Upper lobe of left lung (tissue), 6 donors: ENCODE results near the gene ITPRIP. TPM values are rescaled to one million over a fixed set of nuclear protein-coding genes. Genes with fewer than 3 reads are reported as not detected.

Source experiments
- ATAC-seq, 2 donors: fragments of 200-7000 bp; cut with Tn5 transposase; one replicate each; pipeline ENCODE4 v1.9.1; 2022; ENCODE audit warnings: mild to moderate bottlenecking in 2 of 2, moderate library complexity in 2 of 2; ENCODE audit not compliant: low FRiP score in 2 of 2
- DNase-seq, 2 donors: peaks; one replicate each; pipeline ENCODE4 v3.0.0-alpha.2; 2019 to 2020
- H3K27ac ChIP-seq, 4 donors: fragments of 200-600 bp; sonication (generic); one replicate each; pipeline ENCODE4 v1.5.1; 2016 to 2019
- H3K27me3 ChIP-seq, 4 donors: fragments of 200-600 bp; sonication (generic); one replicate each; pipeline ENCODE4 v1.5.1; 2017 to 2019
- H3K36me3 ChIP-seq, 4 donors: fragments of 200-600 bp; sonication (generic); one replicate each; pipeline ENCODE4 v1.5.1; 2016 to 2019
- H3K4me1 ChIP-seq, 4 donors: fragments of 200-600 bp; sonication (generic); one replicate each; pipeline ENCODE4 v1.5.1; 2018 to 2019
- H3K4me3 ChIP-seq, 4 donors: fragments of 200-600 bp; sonication (generic); one replicate each; pipeline ENCODE4 v1.5.1; 2017 to 2019; ENCODE audit warnings: mild to moderate bottlenecking in 2 of 4, moderate library complexity in 1 of 4
- H3K9me3 ChIP-seq, 4 donors: fragments of 200-600 bp; sonication (generic); one replicate each; pipeline ENCODE4 v1.5.1; 2018 to 2019
- EP300 ChIP-seq, 4 donors: sonication (generic); formaldehyde crosslinking; IDR thresholded peaks; one replicate each; pipeline ENCODE4 v1.5.1; 2017; ENCODE audit warnings: antibody characterized with exemption in 4 of 4, control low read depth in 2 of 4
- POLR2A ChIP-seq, 4 donors: fragments of 450-650 bp; IDR thresholded peaks; one replicate each; pipeline ENCODE4 v1.5.1; 2016 to 2017; ENCODE audit warnings: antibody characterized with exemption in 4 of 4, mild to moderate bottlenecking in 2 of 4
- POLR2AphosphoS5 ChIP-seq, 2 donors: sonication (generic); formaldehyde crosslinking; IDR thresholded peaks; one replicate each; pipeline ENCODE4 v1.5.1; 2017; ENCODE audit warnings: antibody characterized with exemption in 2 of 2
- WGBS, 2 donors: methylation state at CpG; one replicate each; pipeline ENCODE4 v1.1.5; 2017 to 2018; 5-methylcytosine and 5-hydroxymethylcytosine counted together
- total RNA-seq, 6 donors: library from RNA; depleted of rRNA in 4 of 6; stranded (reverse); fragments of >200 nt in 4 of 6; gene quantifications; one replicate each; pipeline versions ENCODE4 v1.1.0 to v1.2.1, GENCODE V29; 2016 to 2021
- TF ChIP-seq, protein P1 (sequence below), 6 experiments: fragments of 450-650 bp in 4 of 6; fragments of 200-600 bp in 2 of 6; sonication (generic) in 2 of 6; IDR thresholded peaks; one replicate each; pipeline ENCODE4 v1.5.1; 2016 to 2019; ENCODE audit warnings: antibody characterized with exemption in 6 of 6
- donor health status: DM: no; HTN: no; CAD: no; lungs with moderate emphysema.
- donor health status: DM: no; HTN: yes; CAD: no; lungs with severe emphysema.

Gene ITPRIP
- total RNA-seq, 6 donors from 2014 or later, result 28.3 to 86.2 (median 34.4) TPM

DNA sequence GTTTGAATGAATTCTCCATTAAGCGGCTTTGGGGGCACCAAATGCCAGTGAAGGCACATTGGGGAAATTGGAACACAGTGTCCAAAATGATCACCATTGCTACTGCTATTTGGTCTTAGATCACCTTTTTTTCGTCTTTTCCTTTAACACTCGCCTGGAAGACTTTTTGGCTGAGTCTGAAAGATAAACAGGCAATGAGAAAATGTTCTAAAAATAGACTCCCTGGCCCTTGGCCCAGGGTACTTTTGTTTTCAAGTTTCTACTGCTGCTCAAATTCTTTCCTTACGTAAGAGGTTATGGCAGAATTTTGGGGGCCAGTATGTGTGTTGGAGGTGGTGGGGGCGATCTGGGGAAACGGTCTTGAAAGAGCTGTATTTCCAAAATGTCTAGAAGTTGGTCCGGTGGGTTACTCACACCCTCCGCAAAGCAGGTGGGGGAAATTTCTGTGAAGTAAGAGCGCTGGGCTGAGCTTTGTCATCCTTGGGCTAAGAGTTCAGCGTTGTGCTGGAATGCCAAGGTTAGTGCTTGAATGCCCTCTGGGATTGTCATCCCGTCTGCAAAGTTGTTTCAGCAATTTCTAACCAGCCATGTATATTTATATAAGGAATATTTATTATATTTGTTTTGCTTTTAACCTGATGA, 1.3 kb upstream of the ITPRIP start:
- no peaks in the 10 kb centered on the region for H3K9me3 ChIP-seq
- TF ChIP-seq, protein P1, sequence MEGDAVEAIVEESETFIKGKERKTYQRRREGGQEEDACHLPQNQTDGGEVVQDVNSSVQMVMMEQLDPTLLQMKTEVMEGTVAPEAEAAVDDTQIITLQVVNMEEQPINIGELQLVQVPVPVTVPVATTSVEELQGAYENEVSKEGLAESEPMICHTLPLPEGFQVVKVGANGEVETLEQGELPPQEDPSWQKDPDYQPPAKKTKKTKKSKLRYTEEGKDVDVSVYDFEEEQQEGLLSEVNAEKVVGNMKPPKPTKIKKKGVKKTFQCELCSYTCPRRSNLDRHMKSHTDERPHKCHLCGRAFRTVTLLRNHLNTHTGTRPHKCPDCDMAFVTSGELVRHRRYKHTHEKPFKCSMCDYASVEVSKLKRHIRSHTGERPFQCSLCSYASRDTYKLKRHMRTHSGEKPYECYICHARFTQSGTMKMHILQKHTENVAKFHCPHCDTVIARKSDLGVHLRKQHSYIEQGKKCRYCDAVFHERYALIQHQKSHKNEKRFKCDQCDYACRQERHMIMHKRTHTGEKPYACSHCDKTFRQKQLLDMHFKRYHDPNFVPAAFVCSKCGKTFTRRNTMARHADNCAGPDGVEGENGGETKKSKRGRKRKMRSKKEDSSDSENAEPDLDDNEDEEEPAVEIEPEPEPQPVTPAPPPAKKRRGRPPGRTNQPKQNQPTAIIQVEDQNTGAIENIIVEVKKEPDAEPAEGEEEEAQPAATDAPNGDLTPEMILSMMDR (IDR thresholded peaks at IDR 0.05), result no peak
- TF ChIP-seq EP300 (IDR thresholded peaks at IDR 0.05) (peak in 1 of 4 donors; percentile 3), POLR2A (IDR thresholded peaks at IDR 0.05) (no peak), POLR2AphosphoS5 (IDR thresholded peaks at IDR 0.05) (no peak)
- peaks cover 0 to 5% (median 0%) of the 10 kb centered on the region in 4 donors for H3K36me3 ChIP-seq
- no peak for DNase-seq
- peaks cover 30 to 49% (median 37%) of the 10 kb centered on the region in 4 donors for H3K4me1 ChIP-seq
- peak overlapping the region; percentile 99 to 100 (median 99) for H3K27ac ChIP-seq
- 13 to 14% methylated on average over 11 of the region's 11 CpGs for WGBS, 2 donors
- no peaks in the 10 kb centered on the region for H3K27me3 ChIP-seq
- peak; percentile 40 to 60 for ATAC-seq
- peak overlapping the region; percentile 60 to 97 (median 84) for H3K4me3 ChIP-seq

DNA sequence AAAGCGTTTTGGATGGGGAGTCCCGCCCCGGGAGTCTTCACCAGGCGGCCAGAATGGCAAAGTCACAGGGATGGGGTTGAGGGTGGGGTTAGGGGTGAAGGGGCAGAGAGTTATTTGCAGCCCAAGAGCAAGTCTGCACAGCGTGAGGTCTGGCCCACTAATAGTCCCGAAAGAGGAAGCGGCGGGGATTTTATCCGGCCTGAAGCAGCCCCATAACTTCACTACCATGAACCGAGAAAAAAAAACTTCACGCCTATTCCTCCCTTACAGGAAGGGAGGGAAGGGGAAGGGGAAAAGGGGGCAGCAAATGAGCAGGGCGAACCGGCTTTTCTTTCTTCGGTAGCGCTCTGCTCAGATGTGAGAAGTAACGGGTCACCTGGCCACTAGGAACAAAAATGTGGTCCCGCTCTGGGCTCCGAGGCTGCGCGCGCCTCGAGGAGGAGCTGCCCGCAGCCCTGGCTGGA, 712 bp downstream of the ITPRIP start:
- DNase-seq, result peak in 1 of 2 donors; percentile 69

DNA sequence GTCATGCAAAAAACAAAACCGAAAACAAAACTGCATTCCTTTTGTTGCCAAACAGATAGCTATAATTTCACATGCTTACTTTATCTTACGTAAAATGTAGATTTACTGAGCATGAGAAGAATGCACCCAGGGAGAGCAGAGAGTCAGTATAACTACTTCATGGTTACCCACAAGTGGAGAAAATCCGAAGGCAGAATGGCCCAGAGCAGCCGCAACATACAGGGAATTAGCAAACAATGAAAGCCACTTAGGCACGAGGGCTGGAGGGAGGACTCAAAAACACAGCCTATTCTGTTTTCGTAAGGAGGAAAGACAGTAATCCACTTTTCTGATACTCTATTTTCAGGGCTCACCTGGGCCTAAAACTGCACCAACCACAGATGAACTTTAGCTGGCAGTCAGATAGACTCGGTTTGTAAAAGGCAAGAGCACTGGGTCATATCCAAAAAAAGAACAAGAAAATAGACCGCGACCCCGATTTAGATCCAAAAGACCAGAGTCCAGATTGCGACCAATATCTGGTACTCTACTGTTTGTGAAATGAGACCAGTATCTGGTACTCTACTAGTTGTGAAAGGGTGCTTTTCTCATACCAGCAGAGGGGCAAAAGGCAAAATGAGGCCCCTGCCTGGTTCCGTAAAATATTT, 1.3 kb downstream of the ITPRIP start:
- H3K4me3 ChIP-seq, result peak overlapping the region; percentile 60 to 97 (median 84)
- TF ChIP-seq POLR2AphosphoS5 (IDR thresholded peaks at IDR 0.05), result peak in 1 of 2 donors; percentile 14
- no peak for TF ChIP-seq EP300 (IDR thresholded peaks at IDR 0.05)
- peak in 1 of 4 donors; percentile 50 for TF ChIP-seq POLR2A (IDR thresholded peaks at IDR 0.05)
- DNase-seq, result peak in 1 of 2 donors; percentile 19
- no peak for ATAC-seq
- peaks cover 0 to 12% (median 0%) of the 10 kb centered on the region in 4 donors for H3K36me3 ChIP-seq
- WGBS, 2 donors, result 5 to 8% methylated on average over 12 of the region's 12 CpGs
- H3K27ac ChIP-seq, result peak overlapping the region; percentile 99 to 100 (median 99)
- H3K4me1 ChIP-seq, result peaks cover 54 to 76% (median 62%) of the 10 kb centered on the region in 4 donors
- H3K27me3 ChIP-seq, result no peaks in the 10 kb centered on the region
- no peaks in the 10 kb centered on the region for H3K9me3 ChIP-seq

More for the DNA sequence above, 712 bp downstream of the ITPRIP start:
- peaks cover 0 to 12% (median 0%) of the 10 kb centered on the region in 4 donors for H3K36me3 ChIP-seq
- H3K4me1 ChIP-seq, result peaks cover 48 to 70% (median 56%) of the 10 kb centered on the region in 4 donors
- no peaks in the 10 kb centered on the region for H3K9me3 ChIP-seq
- H3K4me3 ChIP-seq, result peak overlapping the region; percentile 60 to 97 (median 84)
- no peaks in the 10 kb centered on the region for H3K27me3 ChIP-seq
- peak overlapping the region; percentile 99 to 100 (median 99) for H3K27ac ChIP-seq
- peak; percentile 54 to 59 for ATAC-seq
- WGBS, 2 donors, result 0% methylated on average over 15 to 23 of the region's 23 CpGs
- TF ChIP-seq POLR2AphosphoS5 (IDR thresholded peaks at IDR 0.05) (peak; percentile 8 to 33), POLR2A (IDR thresholded peaks at IDR 0.05) (peak in 1 of 4 donors; percentile 3)
- TF ChIP-seq, protein P1 (IDR thresholded peaks at IDR 0.05), result no peak

DNA sequence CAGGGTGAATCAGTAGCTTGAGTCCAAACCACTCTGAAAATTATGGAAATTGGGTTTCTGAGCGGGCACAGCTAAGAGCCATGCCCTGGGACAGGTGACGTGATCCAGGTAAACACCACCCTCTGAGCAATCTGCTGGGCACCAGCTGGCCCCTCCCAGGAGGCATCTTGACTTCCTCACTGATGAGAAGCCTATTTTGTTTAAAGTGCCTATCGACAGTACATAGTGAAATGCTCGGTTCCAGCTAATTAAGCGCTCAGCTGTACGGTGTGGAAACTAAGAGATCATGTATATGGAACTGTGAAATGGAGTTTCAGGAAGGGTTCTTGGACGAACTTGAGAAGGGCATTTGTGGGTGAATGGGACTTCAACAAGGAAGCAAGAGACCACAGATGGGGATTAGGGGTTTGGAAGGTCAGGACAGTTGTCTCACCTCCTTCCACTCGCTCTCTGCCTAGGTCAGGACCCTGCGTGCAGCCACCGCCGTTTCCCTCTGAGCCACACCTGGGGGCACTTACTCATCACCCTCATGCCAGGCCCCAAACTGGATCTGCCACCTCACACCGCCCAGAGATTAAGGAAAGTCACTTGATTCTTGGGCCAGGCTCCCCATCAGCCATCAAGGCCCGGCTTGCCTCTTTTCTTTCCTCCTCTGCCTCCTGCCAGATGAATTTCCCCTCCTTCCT, 3.2 kb downstream of the ITPRIP start:
- ATAC-seq (no peak), DNase-seq (peak in 1 of 2 donors; percentile 76)
- peak overlapping the region; percentile 99 to 100 (median 99) for H3K27ac ChIP-seq
- H3K27me3 ChIP-seq, result no peaks in the 10 kb centered on the region
- 65 to 72% methylated on average over 13 of the region's 13 CpGs for WGBS, 2 donors
- H3K9me3 ChIP-seq, result no peaks in the 10 kb centered on the region
- TF ChIP-seq EP300 (IDR thresholded peaks at IDR 0.05), result no peak
- no peak for TF ChIP-seq POLR2AphosphoS5 (IDR thresholded peaks at IDR 0.05)
- TF ChIP-seq POLR2A (IDR thresholded peaks at IDR 0.05), result no peak
- TF ChIP-seq, protein P1 (IDR thresholded peaks at IDR 0.05), result no peak
- peaks cover 64 to 85% (median 72%) of the 10 kb centered on the region in 4 donors for H3K4me1 ChIP-seq
- H3K4me3 ChIP-seq, result peak overlapping the region in 2 of 4 donors; percentile 83 to 97
- H3K36me3 ChIP-seq, result peaks cover 0 to 12% (median 0%) of the 10 kb centered on the region in 4 donors
